RWPE2 (cell line): Measurements from ENCODE around the gene AKR1B1.
A peak's percentile ranks its signal among the peaks of the same experiment; 100 is the strongest.

Source experiments
- ATAC-seq: fragments of 200-7000 bp; cut with Tn5 transposase; 3 replicates; pipeline ENCODE4 v1.9.1; 2021; ENCODE audit warnings: low read depth
- DNase-seq: peaks from one replicate; pipeline ENCODE4 v3.0.0-alpha.2; 2020; ENCODE audit warnings: low spot score
- H3K27ac ChIP-seq: fragments of 450-650 bp; 2 replicates; pipeline ENCODE4 v1.5.1; 2017; ENCODE audit warnings: mild to moderate bottlenecking; ENCODE audit not compliant: poor library complexity, severe bottlenecking
- H3K27me3 ChIP-seq: fragments of 250-450 bp; sonication (Bioruptor Pico); 2 replicates; pipeline ENCODE4 v1.5.1; 2021; ENCODE audit warnings: mild to moderate bottlenecking, moderate library complexity; ENCODE audit not compliant: insufficient read depth, poor library complexity, severe bottlenecking
- H3K36me3 ChIP-seq: fragments of 250-450 bp; sonication (Bioruptor Pico); 2 replicates; pipeline ENCODE4 v1.5.1; 2020; ENCODE audit warnings: low read depth, mild to moderate bottlenecking, moderate library complexity
- H3K4me1 ChIP-seq: fragments of 250-450 bp; sonication (Bioruptor Pico); 2 replicates; pipeline ENCODE4 v1.5.1; 2021; ENCODE audit warnings: mild to moderate bottlenecking, moderate library complexity; ENCODE audit not compliant: insufficient read depth, poor library complexity, severe bottlenecking
- H3K4me3 ChIP-seq: fragments of 250-450 bp; sonication (Bioruptor Pico); 2 replicates; pipeline ENCODE4 v1.5.1; 2021; ENCODE audit warnings: mild to moderate bottlenecking, moderate library complexity; ENCODE audit not compliant: severe bottlenecking
- H3K9me3 ChIP-seq: fragments of 250-450 bp; sonication (Bioruptor Pico); 2 replicates; pipeline ENCODE4 v1.5.1; 2021; ENCODE audit warnings: mild to moderate bottlenecking, moderate library complexity; ENCODE audit not compliant: severe bottlenecking
- CTCF ChIP-seq: fragments of 450-650 bp; IDR thresholded peaks from one replicate; pipeline ENCODE4 v1.5.1; 2017; ENCODE audit warnings: mild to moderate bottlenecking, moderate library complexity; ENCODE audit not compliant: poor library complexity, severe bottlenecking

AKR1B1 gene

GRCh38 chr7:134449680-134450079, 9.2 kb downstream of the AKR1B1 start:
- no peaks in the 10 kb centered on the region for H3K9me3 ChIP-seq
- no peak overlapping the region for H3K4me3 ChIP-seq
- peak overlapping the region; percentile 42 for H3K27ac ChIP-seq
- TF ChIP-seq CTCF: no peak
- peaks cover 10% of the 10 kb centered on the region for H3K4me1 ChIP-seq
- no peak for ATAC-seq
- H3K27me3 ChIP-seq: no peaks in the 10 kb centered on the region
- H3K36me3 ChIP-seq: peaks cover 50% of the 10 kb centered on the region
- DNase-seq: no peak

GRCh38 chr7:134448356-134449229, 10.3 kb downstream of the AKR1B1 start:
- H3K27ac ChIP-seq: peak overlapping the region; percentile 42
- H3K27me3 ChIP-seq: no peaks in the 10 kb centered on the region
- no peak overlapping the region for H3K4me3 ChIP-seq
- H3K9me3 ChIP-seq: no peaks in the 10 kb centered on the region
- DNase-seq (no peak), ATAC-seq (peak; percentile 65)
- peaks cover 20% of the 10 kb centered on the region for H3K4me1 ChIP-seq
- TF ChIP-seq CTCF: no peak
- peaks cover 61% of the 10 kb centered on the region for H3K36me3 ChIP-seq

GRCh38 chr7:134447383-134447782, 11.5 kb downstream of the AKR1B1 start:
- no peak overlapping the region for H3K27ac ChIP-seq
- ATAC-seq (no peak), DNase-seq (no peak)
- H3K27me3 ChIP-seq: no peaks in the 10 kb centered on the region
- no peaks in the 10 kb centered on the region for H3K9me3 ChIP-seq
- H3K4me3 ChIP-seq: no peak overlapping the region
- peaks cover 22% of the 10 kb centered on the region for H3K4me1 ChIP-seq
- no peak for TF ChIP-seq CTCF
- H3K36me3 ChIP-seq: peaks cover 71% of the 10 kb centered on the region

DNA sequence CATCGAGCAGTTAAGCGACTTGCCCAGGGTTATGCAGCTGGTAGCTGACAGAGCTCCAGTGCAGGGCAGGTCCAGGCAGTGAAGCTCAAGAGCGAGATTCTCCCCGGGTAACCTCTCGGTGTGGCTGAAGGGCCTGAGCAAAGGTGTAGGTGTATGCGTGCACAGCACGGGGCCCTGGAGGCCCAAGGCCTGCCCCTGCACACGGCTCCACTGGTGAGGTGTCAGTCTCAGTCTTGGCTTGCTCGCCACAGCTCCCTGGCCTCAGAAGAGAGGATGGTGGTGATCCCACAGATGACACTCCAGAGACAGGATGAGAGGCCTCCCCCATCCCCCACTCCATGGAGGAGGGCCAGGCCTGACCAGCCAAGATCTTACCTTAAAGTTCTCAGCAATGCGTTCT, 12.0 kb downstream of the AKR1B1 start:
- H3K4me3 ChIP-seq: no peak overlapping the region
- H3K9me3 ChIP-seq: no peaks in the 10 kb centered on the region
- no peaks in the 10 kb centered on the region for H3K27me3 ChIP-seq
- no peak overlapping the region for H3K27ac ChIP-seq
- DNase-seq (no peak), ATAC-seq (no peak)
- H3K36me3 ChIP-seq: peaks cover 71% of the 10 kb centered on the region
- peaks cover 22% of the 10 kb centered on the region for H3K4me1 ChIP-seq
- TF ChIP-seq CTCF: no peak

DNA sequence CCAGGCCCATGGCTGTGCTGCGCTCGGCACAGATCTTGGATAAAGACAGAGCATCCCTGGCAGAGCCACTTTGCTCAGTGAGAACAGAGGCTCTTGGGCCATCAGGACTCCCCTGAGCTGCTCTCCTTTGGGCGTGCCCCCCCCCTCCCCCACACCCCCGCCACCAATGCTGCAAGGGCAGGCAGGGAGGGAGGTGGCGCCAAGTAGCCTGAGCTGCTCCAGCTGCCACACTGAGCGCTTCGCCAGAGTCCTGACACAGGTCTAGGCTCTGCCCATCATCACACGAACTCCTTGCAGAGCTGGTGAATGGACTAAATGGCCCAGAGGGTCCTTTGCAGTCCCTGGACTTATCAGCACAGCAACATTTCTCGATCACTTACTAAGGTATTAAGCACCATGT, 12.5 kb downstream of the AKR1B1 start:
- no peak for DNase-seq
- TF ChIP-seq CTCF: no peak
- Histone ChIP-seq H3K27ac (no peak overlapping the region), H3K4me1 (peaks cover 22% of the 10 kb centered on the region), H3K36me3 (peaks cover 71% of the 10 kb centered on the region), H3K4me3 (no peak overlapping the region), H3K27me3 (no peaks in the 10 kb centered on the region), H3K9me3 (no peaks in the 10 kb centered on the region)
- no peak for ATAC-seq
